NCI-H2196 (cell line): ENCODE measurements around the gene DYNC1LI2.
A peak's percentile ranks its signal among the peaks of the same experiment; 100 is the strongest.
"Not testable (repeated sequence)": the region's sequence is repeated elsewhere in the genome, so short reads cannot be mapped to it uniquely, and the experiment has no call there.

Experiments
- DNase-seq: peaks from one replicate; lab custom pipeline; 2025; ENCODE audit not compliant: unreplicated experiment; lab: John Stamatoyannopoulos, UW

The DYNC1LI2 gene

GRCh38 chr16:66751303-66751991 is at the start of gene DYNC1LI2:
DYNC1LI2 (minus strand) TSS chr16:66751609; CDS start chr16:66751591, 18 bp downstream.
- peak; percentile 63 for DNase-seq

GRCh38 chr16:66800856-66801255 is 49.4 kb upstream of the DYNC1LI2 start:
- no peak for DNase-seq

GRCh38 chr16:66798161-66798560 is 46.8 kb upstream of the DYNC1LI2 start:
- DNase-seq: no peak

GRCh38 chr16:66793984-66794383 is 42.6 kb upstream of the DYNC1LI2 start:
- not testable (repeated sequence) for DNase-seq

- DNase-seq: no peak
Observed at GRCh38 chr16:66790130-66790733, 38.8 kb upstream of the DYNC1LI2 start.

GRCh38 chr16:66787427-66787826 is 36.0 kb upstream of the DYNC1LI2 start:
- no peak for DNase-seq

- DNase-seq: no peak
Observed at GRCh38 chr16:66786551-66786950, 35.1 kb upstream of the DYNC1LI2 start.

GRCh38 chr16:66776457-66776856 is 25.0 kb upstream of the DYNC1LI2 start:
- DNase-seq: no peak

GRCh38 chr16:66774981-66775380 is 23.6 kb upstream of the DYNC1LI2 start:
- no peak for DNase-seq

- no peak for DNase-seq
Observed at GRCh38 chr16:66758086-66758485, 6.7 kb upstream of the DYNC1LI2 start.

GRCh38 chr16:66754819-66755218 is 3.4 kb upstream of the DYNC1LI2 start:
- no peak for DNase-seq

GRCh38 chr16:66754211-66754610 is 2.8 kb upstream of the DYNC1LI2 start:
- DNase-seq: no peak

GRCh38 chr16:66752958-66753357 is 1.5 kb upstream of the DYNC1LI2 start:
- DNase-seq: no peak

- no peak for DNase-seq
Observed at GRCh38 chr16:66752379-66752778, 970 bp upstream of the DYNC1LI2 start.

- no peak for DNase-seq
Observed at GRCh38 chr16:66751992-66752322, 548 bp upstream of the DYNC1LI2 start.

GRCh38 chr16:66751053-66751302 is 431 bp downstream of the DYNC1LI2 start:
- DNase-seq: no peak

GRCh38 chr16:66750279-66751052 is 943 bp downstream of the DYNC1LI2 start:
- no peak for DNase-seq

- DNase-seq: no peak
Observed at GRCh38 chr16:66746682-66747081, 4.7 kb downstream of the DYNC1LI2 start.

GRCh38 chr16:66746048-66746447 is 5.4 kb downstream of the DYNC1LI2 start:
- no peak for DNase-seq

- DNase-seq: no peak
Observed at GRCh38 chr16:66741950-66742808, 9.2 kb downstream of the DYNC1LI2 start.

GRCh38 chr16:66741169-66741900 is 10.1 kb downstream of the DYNC1LI2 start:
- DNase-seq: peak; percentile 68
